CD4-positive, alpha-beta T cell treated with Interleukin-10 for 1 hour (primary cell): ENCODE results near the gene TIGIT.

Experiments
- DNase-seq: peaks from one replicate; pipeline ENCODE4 v3.0.0-alpha.2; 2020

Gene TIGIT

GRCh38 chr3:114355653-114356052, 61.8 kb downstream of the TIGIT start:
- no peak for DNase-seq

GRCh38 chr3:114356066-114356465, 62.2 kb downstream of the TIGIT start:
- DNase-seq, result no peak

GRCh38 chr3:114356525-114356924, 62.7 kb downstream of the TIGIT start:
- no peak for DNase-seq
